NCI-H2107 (cell line): ENCODE measurements around the gene AFF4.
"Not testable (repeated sequence)": the region's sequence is repeated elsewhere in the genome, so short reads cannot be mapped to it uniquely, and the experiment has no call there.

Experiments used
- DNase-seq: peaks from one replicate; lab custom pipeline; 2025; lab: John Stamatoyannopoulos, UW

AFF4 gene

GRCh38 chr5:132886064-132886823, 77.2 kb downstream of the AFF4 start:
- no peak for DNase-seq

- DNase-seq = no peak
These were observed 78.9 kb downstream of the AFF4 start for GRCh38 chr5:132884548-132884947.

GRCh38 chr5:132883261-132883834, 80.1 kb downstream of the AFF4 start:
- peak; percentile 22 for DNase-seq

- peak; percentile 57 for DNase-seq
These were observed 85.5 kb downstream of the AFF4 start for GRCh38 chr5:132877938-132878337.

GRCh38 chr5:132877466-132877865, 86.0 kb downstream of the AFF4 start:
- DNase-seq = no peak

GRCh38 chr5:132876020-132876759, 87.2 kb downstream of the AFF4 start:
- no peak for DNase-seq

GRCh38 chr5:132873930-132874271, 89.5 kb downstream of the AFF4 start:
- DNase-seq = no peak

- DNase-seq = no peak
These were observed 90.1 kb downstream of the AFF4 start, which contains the start of gene LEAP2 for GRCh38 chr5:132873119-132873929. TSS of gene LEAP2 (plus strand) at chr5:132873668. CDS start at chr5:132873695, 27 bp downstream.

GRCh38 chr5:132872788-132873118, 90.7 kb downstream of the AFF4 start:
- no peak for DNase-seq

- DNase-seq = no peak
These were observed 91.8 kb downstream of the AFF4 start for GRCh38 chr5:132871459-132872284.

- no peak for DNase-seq
These were observed 92.6 kb downstream of the AFF4 start for GRCh38 chr5:132870801-132871200.

- no peak for DNase-seq
These were observed 94.7 kb downstream of the AFF4 start for GRCh38 chr5:132868754-132869153.

- no peak for DNase-seq
These were observed 96.4 kb downstream of the AFF4 start for GRCh38 chr5:132867046-132867451.

GRCh38 chr5:132866342-132867045, 96.9 kb downstream of the AFF4 start, which contains the start of the genes GDF9 and UQCRQ:
TSS of gene GDF9 (minus strand) at chr5:132866469. CDS start at chr5:132864533, 1,936 bp downstream.
TSS of gene UQCRQ (plus strand) at chr5:132866642. CDS start at chr5:132866882, 240 bp downstream.
- peak; percentile 80 for DNase-seq

- no peak for DNase-seq
These were observed 97.6 kb downstream of the AFF4 start for GRCh38 chr5:132865668-132866341.

GRCh38 chr5:132860742-132861141, 102.7 kb downstream of the AFF4 start:
- DNase-seq = no peak

- DNase-seq = no peak
These were observed 103.5 kb downstream of the AFF4 start for GRCh38 chr5:132859889-132860437.

- DNase-seq = no peak
These were observed 107.4 kb downstream of the AFF4 start for GRCh38 chr5:132856011-132856410.

- DNase-seq = not testable (repeated sequence)
These were observed 108.4 kb downstream of the AFF4 start for GRCh38 chr5:132854992-132855391.

GRCh38 chr5:132854301-132854700, 109.1 kb downstream of the AFF4 start:
- DNase-seq = no peak
